Transverse colon (tissue), 4 donors: ENCODE results near the gene ROCK2. TPM values are rescaled to one million over a fixed set of nuclear protein-coding genes. Genes with fewer than 3 reads are reported as not detected.
"Not testable (repeated sequence)": the region's sequence is repeated elsewhere in the genome, so short reads cannot be mapped to it uniquely, and the experiment has no call there.

ENCODE experiments used
- DNase-seq: peaks from one replicate; pipeline ENCODE4 v3.0.0-alpha.2; 2019
- H3K27ac ChIP-seq, 4 donors: fragments of 200-600 bp; sonication (generic); 2 replicates each; pipeline ENCODE4 v1.5.1; 2016 to 2018; ENCODE audit warnings: inconsistent platforms in 4 of 4
- H3K27me3 ChIP-seq: fragments of 200-600 bp; sonication (generic); 2 replicates; pipeline ENCODE4 v1.5.1; 2017; ENCODE audit warnings: inconsistent platforms
- H3K36me3 ChIP-seq, 4 donors: fragments of 200-600 bp; sonication (generic); 2 replicates each; pipeline ENCODE4 v1.5.1; 2017 to 2019; ENCODE audit warnings: inconsistent platforms in 4 of 4
- H3K4me1 ChIP-seq, 4 donors: fragments of 200-600 bp; sonication (generic); 2 replicates each; pipeline ENCODE4 v1.5.1; 2017 to 2020; ENCODE audit warnings: inconsistent platforms in 4 of 4
- H3K4me3 ChIP-seq, 4 donors: fragments of 200-600 bp; sonication (generic); 1 replicate in 1 of 4; 2 replicates in 3 of 4; pipeline versions ENCODE4 v1.5.1 to v1.6.1; 2017 to 2019; ENCODE audit warnings: inconsistent platforms in 4 of 4
- H3K9me3 ChIP-seq, 2 donors: fragments of 200-600 bp; sonication (generic); 2 replicates each; pipeline ENCODE4 v1.5.1; 2017 to 2019; ENCODE audit warnings: inconsistent platforms in 2 of 2
- EP300 ChIP-seq: sonication (generic); formaldehyde crosslinking; IDR thresholded peaks from one replicate; pipeline ENCODE4 v1.6.1; 2017; ENCODE audit warnings: antibody characterized with exemption, low read depth
- POLR2A ChIP-seq: fragments of 450-650 bp; IDR thresholded peaks from one replicate; pipeline ENCODE4 v1.6.1; 2016; ENCODE audit warnings: antibody characterized with exemption, mild to moderate bottlenecking, moderate library complexity
- POLR2AphosphoS5 ChIP-seq, 3 donors: sonication (generic); formaldehyde crosslinking; IDR thresholded peaks; one replicate each; pipeline ENCODE4 v1.6.1; 2016; ENCODE audit warnings: antibody characterized with exemption in 3 of 3
- WGBS, 2 donors: methylation state at CpG; one replicate each; pipeline ENCODE4 v1.1.5; 2018; ENCODE audit warnings: low coverage in 1 of 2; 5-methylcytosine and 5-hydroxymethylcytosine counted together
- in situ Hi-C, 4 donors: fragments of 200-750 bp; cut with MboI; loops; one replicate each; pipeline versions ENCODE4 v1.15.0 to v1.15.1; 2017; ENCODE audit warnings: low sequenced_read_pairs in 3 of 4, low pct_ligation_motif_present in 1 of 4, low pct_unique_long_range_greater_than_20kb in 1 of 4
- intact Hi-C: fragments of 100-400 bp; cut with DNase I; formaldehyde crosslinking; loops from one replicate; pipeline ENCODE4 v1.15.1; 2023; ENCODE audit warnings: low total_unique reads
- total RNA-seq, 4 donors: library from RNA; depleted of rRNA; stranded (reverse); fragments of >200 nt; gene quantifications; one replicate each; pipeline ENCODE4 v1.1.0, GENCODE V29; 2016
- TF ChIP-seq, protein P1 (sequence below), 5 experiments: fragments of 200-600 bp in 3 of 5; fragments of 450-650 bp in 2 of 5; sonication (generic) in 3 of 5; IDR thresholded peaks; 1 replicate in 2 of 5; 2 replicates in 3 of 5; pipeline ENCODE4 v1.5.1; 2016 to 2017; ENCODE audit warnings: antibody characterized with exemption in 5 of 5, inconsistent platforms in 3 of 5, mild to moderate bottlenecking in 2 of 5, moderate library complexity in 1 of 5

The ROCK2 gene
- total RNA-seq, 4 donors from 2014 or later: 53.9 to 93.0 (median 74.7) TPM

DNA sequence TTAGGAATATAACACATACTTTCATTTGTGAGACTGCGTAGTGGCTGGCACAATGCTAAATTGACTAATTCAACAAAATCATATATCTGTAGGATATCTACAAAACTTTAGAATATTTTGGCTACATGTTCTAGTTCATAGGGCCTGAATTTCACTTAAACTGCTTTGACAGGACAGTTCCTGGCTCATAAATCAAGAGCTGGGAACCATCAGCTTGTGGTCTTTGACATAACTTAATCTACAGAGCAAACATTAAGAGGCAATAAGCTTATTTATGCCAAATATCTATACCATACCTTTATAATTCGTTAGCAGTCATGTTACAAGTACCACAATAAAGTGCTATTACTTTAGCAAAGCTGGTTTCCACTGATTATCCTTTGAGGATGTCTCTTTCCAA, 83.5 kb downstream of the ROCK2 start:
- Histone ChIP-seq H3K9me3 (no peaks in the 10 kb centered on the region), H3K4me3 (no peak overlapping the region), H3K27ac (no peak overlapping the region), H3K36me3 (no peaks in the 10 kb centered on the region), H3K4me1 (peaks cover 0 to 4% (median 1%) of the 10 kb centered on the region in 4 donors), H3K27me3 (no peaks in the 10 kb centered on the region)
- in situ Hi-C loops: no loop called here
- TF ChIP-seq, protein P1, sequence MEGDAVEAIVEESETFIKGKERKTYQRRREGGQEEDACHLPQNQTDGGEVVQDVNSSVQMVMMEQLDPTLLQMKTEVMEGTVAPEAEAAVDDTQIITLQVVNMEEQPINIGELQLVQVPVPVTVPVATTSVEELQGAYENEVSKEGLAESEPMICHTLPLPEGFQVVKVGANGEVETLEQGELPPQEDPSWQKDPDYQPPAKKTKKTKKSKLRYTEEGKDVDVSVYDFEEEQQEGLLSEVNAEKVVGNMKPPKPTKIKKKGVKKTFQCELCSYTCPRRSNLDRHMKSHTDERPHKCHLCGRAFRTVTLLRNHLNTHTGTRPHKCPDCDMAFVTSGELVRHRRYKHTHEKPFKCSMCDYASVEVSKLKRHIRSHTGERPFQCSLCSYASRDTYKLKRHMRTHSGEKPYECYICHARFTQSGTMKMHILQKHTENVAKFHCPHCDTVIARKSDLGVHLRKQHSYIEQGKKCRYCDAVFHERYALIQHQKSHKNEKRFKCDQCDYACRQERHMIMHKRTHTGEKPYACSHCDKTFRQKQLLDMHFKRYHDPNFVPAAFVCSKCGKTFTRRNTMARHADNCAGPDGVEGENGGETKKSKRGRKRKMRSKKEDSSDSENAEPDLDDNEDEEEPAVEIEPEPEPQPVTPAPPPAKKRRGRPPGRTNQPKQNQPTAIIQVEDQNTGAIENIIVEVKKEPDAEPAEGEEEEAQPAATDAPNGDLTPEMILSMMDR (IDR thresholded peaks at IDR 0.05): no peak
- TF ChIP-seq EP300: no peak
- 50 to 65% methylated on average over 2 of the region's 2 CpGs for WGBS, 2 donors
- no peak for DNase-seq
- intact Hi-C loops: no loop called here

DNA sequence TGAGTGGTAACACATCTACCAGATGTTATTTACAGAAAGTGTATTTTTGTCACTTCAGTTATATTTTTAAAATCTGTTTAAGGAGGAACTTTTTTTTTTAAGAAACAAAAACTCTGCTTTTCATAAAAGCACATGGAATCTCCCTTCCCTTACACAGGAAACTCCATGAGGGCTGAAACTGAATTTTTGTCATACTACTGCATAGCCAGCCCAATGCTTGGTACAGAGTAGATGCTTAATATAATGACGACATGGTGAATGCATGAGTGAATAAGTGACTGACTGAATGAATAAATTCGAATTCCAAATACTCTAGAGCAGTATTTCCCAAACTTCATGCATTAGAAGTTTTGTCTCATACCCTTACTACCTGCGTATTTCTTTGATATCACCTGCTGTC, 86.5 kb downstream of the ROCK2 start:
- WGBS, 2 donors: 76 to 85% methylated on average over 3 of the region's 3 CpGs
- H3K36me3 ChIP-seq: no peaks in the 10 kb centered on the region
- H3K4me1 ChIP-seq: peaks cover 4 to 11% (median 7%) of the 10 kb centered on the region in 4 donors
- DNase-seq: no peak
- no peak for TF ChIP-seq POLR2A
- TF ChIP-seq, protein P1 (IDR thresholded peaks at IDR 0.05): no peak
- no peak for TF ChIP-seq POLR2AphosphoS5 (IDR thresholded peaks at IDR 0.05)
- TF ChIP-seq EP300: no peak
- H3K4me3 ChIP-seq: no peak overlapping the region
- no peak overlapping the region for H3K27ac ChIP-seq
- intact Hi-C loops (no loop called here), in situ Hi-C loops (no loop called here)
- H3K9me3 ChIP-seq: no peaks in the 10 kb centered on the region
- H3K27me3 ChIP-seq: no peaks in the 10 kb centered on the region

DNA sequence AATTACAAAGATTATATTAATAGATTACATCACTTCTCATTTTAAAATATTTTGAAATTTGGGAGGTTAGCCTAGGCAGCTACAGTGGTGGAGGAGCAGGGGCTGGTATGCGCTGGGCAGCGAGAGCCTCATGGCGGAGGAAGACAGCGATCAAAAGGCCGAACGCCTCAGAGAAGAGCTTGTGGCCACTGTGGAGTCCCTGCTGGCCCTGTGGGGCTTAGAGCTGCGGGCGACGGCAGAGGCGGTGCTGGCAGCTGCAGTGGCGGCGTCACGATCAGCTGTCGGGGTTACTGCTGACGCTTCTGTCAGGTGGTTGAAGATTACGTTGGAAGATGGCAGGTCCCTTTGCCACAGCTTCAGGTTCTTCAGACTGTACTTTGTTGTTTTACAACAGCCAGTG, 87.4 kb downstream of the ROCK2 start:
- no peaks in the 10 kb centered on the region for H3K9me3 ChIP-seq
- WGBS, 2 donors: 93 to 97% methylated on average over 9 to 16 of the region's 16 CpGs
- peaks cover 4 to 10% (median 5%) of the 10 kb centered on the region in 4 donors for H3K4me1 ChIP-seq
- TF ChIP-seq EP300 (no peak), POLR2AphosphoS5 (IDR thresholded peaks at IDR 0.05) (no peak), POLR2A (no peak)
- TF ChIP-seq, protein P1 (IDR thresholded peaks at IDR 0.05): no peak
- in situ Hi-C loops: no loop called here
- H3K4me3 ChIP-seq: no peak overlapping the region
- no peaks in the 10 kb centered on the region for H3K36me3 ChIP-seq
- DNase-seq: no peak
- H3K27me3 ChIP-seq: no peaks in the 10 kb centered on the region
- intact Hi-C loops: no loop called here
- no peak overlapping the region for H3K27ac ChIP-seq

DNA sequence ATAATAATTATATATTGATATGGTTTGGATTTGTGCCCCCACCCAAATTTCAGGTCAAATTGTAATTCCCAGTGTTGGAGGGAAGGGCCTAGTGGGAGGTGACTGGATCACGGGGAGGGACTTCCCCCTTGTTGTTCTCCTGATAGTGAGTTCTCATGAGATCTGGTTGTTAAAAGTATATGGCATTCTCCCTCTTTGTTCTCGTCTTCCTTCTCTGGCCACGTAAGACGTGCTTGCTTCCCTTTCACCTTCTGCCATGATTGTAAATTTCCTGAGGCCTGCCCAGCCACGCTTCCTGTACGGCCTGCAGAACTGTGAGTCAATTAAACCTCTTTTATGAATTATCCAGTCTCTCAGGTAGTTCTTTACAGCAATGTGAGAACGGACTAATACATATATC, 88.3 kb downstream of the ROCK2 start:
- Histone ChIP-seq H3K36me3 (no peaks in the 10 kb centered on the region), H3K4me3 (no peak overlapping the region), H3K27ac (no peak overlapping the region), H3K4me1 (peaks cover 4 to 10% (median 5%) of the 10 kb centered on the region in 4 donors), H3K9me3 (no peaks in the 10 kb centered on the region), H3K27me3 (no peaks in the 10 kb centered on the region)
- 87 to 89% methylated on average over 5 to 7 of the region's 7 CpGs for WGBS, 2 donors
- no peak for TF ChIP-seq POLR2AphosphoS5 (IDR thresholded peaks at IDR 0.05)
- TF ChIP-seq POLR2A: no peak
- no peak for DNase-seq
- in situ Hi-C loops: no loop called here
- intact Hi-C loops: no loop called here

DNA sequence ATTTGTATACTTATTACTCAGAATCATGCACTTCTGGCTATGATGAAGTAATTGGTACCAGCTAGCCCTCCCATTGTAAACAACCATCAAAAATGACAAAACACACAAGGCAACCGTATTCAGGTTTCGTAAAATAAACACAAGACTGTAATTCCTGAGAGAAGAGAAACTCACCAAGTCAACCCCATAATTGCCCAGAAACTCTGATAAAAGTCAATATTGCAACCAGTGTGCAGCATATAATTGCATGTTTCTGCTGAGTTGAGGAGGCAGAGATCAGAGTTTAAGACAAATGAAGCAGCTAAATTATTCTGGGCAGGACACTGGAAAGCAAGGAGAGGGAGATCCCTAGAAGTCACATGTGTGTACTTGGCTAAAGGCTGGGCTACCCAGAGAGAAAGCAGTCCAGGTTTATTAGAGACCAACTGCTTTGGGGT, 90.3 kb downstream of the ROCK2 start:
- in situ Hi-C loops: no loop called here
- no peak for DNase-seq
- 44% methylated on average over 2 of the region's 2 CpGs; no CpG with 5 or more reads in 1 of the 2 donors for WGBS, 2 donors

DNA sequence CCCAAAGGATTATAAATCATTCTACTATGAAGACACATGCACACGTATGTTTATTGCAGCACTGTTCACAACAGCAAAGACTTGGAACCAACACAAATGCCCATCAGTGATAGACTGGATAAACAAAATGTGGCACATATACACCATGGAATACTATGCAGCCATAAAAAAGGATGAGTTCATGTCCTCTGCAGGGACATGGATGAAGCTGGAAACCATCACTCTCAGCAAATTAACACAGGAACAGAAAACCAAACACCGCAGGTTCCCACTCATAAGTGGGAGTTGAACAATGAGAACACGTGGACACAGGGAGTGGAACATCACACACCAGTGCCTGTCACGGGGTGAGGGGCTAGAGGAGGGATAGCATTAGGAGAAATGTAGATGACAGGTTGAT, 92.0 kb downstream of the ROCK2 start:
- H3K9me3 ChIP-seq, H3K4me3 ChIP-seq, H3K27ac ChIP-seq, DNase-seq, intact Hi-C loops, in situ Hi-C loops, H3K27me3 ChIP-seq: not testable (repeated sequence)
- WGBS, 2 donors: 96 to 100% methylated on average over 2 to 4 of the region's 4 CpGs
- Histone ChIP-seq H3K4me1 (peaks cover 4 to 10% (median 5%) of the 10 kb centered on the region in 4 donors), H3K36me3 (peaks cover 0 to 14% (median 0%) of the 10 kb centered on the region in 4 donors)

More for the DNA sequence above, 90.3 kb downstream of the ROCK2 start:
- H3K4me3 ChIP-seq: no peak overlapping the region
- no peak overlapping the region for H3K27ac ChIP-seq
- H3K27me3 ChIP-seq: no peaks in the 10 kb centered on the region
- no peaks in the 10 kb centered on the region for H3K9me3 ChIP-seq
- TF ChIP-seq EP300 (no peak), POLR2AphosphoS5 (IDR thresholded peaks at IDR 0.05) (no peak), POLR2A (no peak)
- TF ChIP-seq, protein P1 (IDR thresholded peaks at IDR 0.05): no peak
- intact Hi-C loops: no loop called here
- peaks cover 4 to 10% (median 5%) of the 10 kb centered on the region in 4 donors for H3K4me1 ChIP-seq
- H3K36me3 ChIP-seq: peaks cover 0 to 5% (median 0%) of the 10 kb centered on the region in 4 donors
